K562 (cell line): ENCODE data around the gene LDB2. TPM values are rescaled to one million over a fixed set of nuclear protein-coding genes. Genes with fewer than 3 reads are reported as not detected.

ENCODE experiments used
- ATAC-seq: fragments of 200-7000 bp; cut with Tn5 transposase; 3 replicates; pipeline ENCODE4 v1.9.1; 2020; ENCODE audit warnings: moderate library complexity
- BruUV-seq: library from RNA; stranded (reverse); fragments of 400-500 nt; replicated peaks from 2 replicates; lab custom pipeline; 2021; lab: Mats Ljungman, UMichigan
- CTCF ChIA-PET: fragments of 300-600 bp; formaldehyde crosslinking; extraction: SDS; loops from one replicate; lab custom pipeline; 2021; ENCODE audit warnings: low intra/inter-chr PET ratio; lab: Yijun Ruan, JAX
- POLR2A ChIA-PET: fragments of 300-600, 350-650 bp; sonication (Branson Sonifier 250); formaldehyde crosslinking; extraction: SDS; loops from one replicate; lab custom pipeline; 2021; ENCODE audit warnings: antibody characterized with exemption, inconsistent platforms; lab: Yijun Ruan, JAX
- DNase-seq, 4 experiments: peaks; one replicate each; pipeline versions ENCODE4 v3.0.0 to v3.0.0-alpha.2; 2011 to 2018; ENCODE audit warnings: low spot score in 3 of 4, mixed read lengths in 3 of 4; ENCODE audit errors: extremely low read depth in 1 of 4
- FAIRE-seq: peaks from 2 replicates; lab custom pipeline; 2011; peaks lifted over from hg19 to GRCh38; lab: Jason Lieb, UNC
- H2AFZ ChIP-seq: 2 replicates; pipeline ENCODE4 v1.6.0; 2011; ENCODE audit warnings: low read depth, low read length, control low read depth, inconsistent platforms
- H3K27ac ChIP-seq: fragments of 200-600 bp; 3 replicates; pipeline ENCODE4 v1.8.0; 2011; ENCODE audit warnings: low read depth, mild to moderate bottlenecking, control low read depth, inconsistent platforms, low read length, moderate library complexity, mixed read lengths; ENCODE audit errors: extremely low read depth
- H3K27me3 ChIP-seq, 2 experiments: fragments of 300-600 bp in 1 of 2; 2 replicates in 1 of 2; 3 replicates in 1 of 2; pipeline versions ENCODE4 v1.6.0 to v1.8.0; 2011; ENCODE audit warnings: inconsistent platforms in 2 of 2, low read length in 2 of 2, mild to moderate bottlenecking in 1 of 2, mixed read lengths in 1 of 2, moderate library complexity in 1 of 2; ENCODE audit not compliant: control insufficient read depth in 2 of 2, insufficient read depth in 2 of 2
- H3K36me3 ChIP-seq: fragments of 300-600 bp; 3 replicates; pipeline ENCODE4 v1.8.0; 2011; ENCODE audit warnings: mild to moderate bottlenecking, low read length, inconsistent platforms; ENCODE audit not compliant: control insufficient read depth, insufficient read depth
- H3K4me1 ChIP-seq, 2 experiments: fragments of 200-600 bp in 1 of 2; replicated peaks in 1 of 2; 2 replicates in 1 of 2; 3 replicates in 1 of 2; pipeline versions ENCODE4 v1.5.1 to v1.8.0; 2011; ENCODE audit warnings: inconsistent platforms in 2 of 2, low read length in 2 of 2, mild to moderate bottlenecking in 1 of 2, mixed read lengths in 1 of 2, moderate library complexity in 1 of 2; ENCODE audit not compliant: control insufficient read depth in 2 of 2, insufficient read depth in 2 of 2
- H3K4me2 ChIP-seq: 2 replicates; pipeline ENCODE4 v1.6.1; 2011; ENCODE audit warnings: low read length, control low read depth, inconsistent platforms, mixed read lengths; ENCODE audit not compliant: insufficient read depth
- H3K4me3 ChIP-seq: fragments of 200-600 bp; sonication (generic), shearing (Covaris generic); 2 replicates; pipeline ENCODE4 v1.5.1; 2016; ENCODE audit warnings: control low read depth, inconsistent platforms
- H3K79me2 ChIP-seq: fragments of 200-600 bp; 3 replicates; pipeline ENCODE4 v1.8.0; 2011; ENCODE audit warnings: low read length, inconsistent platforms; ENCODE audit not compliant: control insufficient read depth, insufficient read depth
- H3K9ac ChIP-seq, 2 experiments: 2 replicates each; pipeline versions ENCODE4 v1.6.0 to v1.6.1; 2011; ENCODE audit warnings: low read depth in 2 of 2, low read length in 2 of 2, control low read depth in 1 of 2, inconsistent platforms in 1 of 2, mild to moderate bottlenecking in 1 of 2, mixed read lengths in 1 of 2; ENCODE audit not compliant: insufficient read depth in 1 of 2
- H3K9me1 ChIP-seq: one replicate; pipeline ENCODE4 v1.6.0; 2011; ENCODE audit warnings: inconsistent platforms, mild to moderate bottlenecking, low read length, moderate library complexity; ENCODE audit not compliant: control insufficient read depth, insufficient read depth
- H3K9me3 ChIP-seq: replicated peaks from 2 replicates; pipeline ENCODE4 v1.5.1; 2011; ENCODE audit warnings: low read depth, low read length, inconsistent platforms; ENCODE audit not compliant: control insufficient read depth, insufficient read depth
- H4K20me1 ChIP-seq: replicated peaks from 2 replicates; pipeline ENCODE4 v1.6.1; 2011; ENCODE audit warnings: low read length, inconsistent platforms, mixed read lengths; ENCODE audit not compliant: control insufficient read depth, insufficient read depth
- CAMTA2 ChIP-seq: fragments of 250-450 bp; sonication (Bioruptor Pico); conservative IDR thresholded peaks from 2 replicates; pipeline ENCODE4 v1.5.1; 2022
- MCM3 ChIP-seq: fragments of 450-650 bp; IDR thresholded peaks from 2 replicates; pipeline ENCODE4 v1.6.1; 2016
- MTF1 ChIP-seq: fragments of 250-450 bp; sonication (Bioruptor Pico); IDR thresholded peaks from 2 replicates; pipeline ENCODE4 v1.9.0; 2021; ENCODE audit warnings: moderate library complexity, mild to moderate bottlenecking, inconsistent platforms, borderline replicate concordance
- NFE2L1 ChIP-seq: fragments of 450-650 bp; IDR thresholded peaks from 2 replicates; pipeline ENCODE4 v1.6.1; 2016; ENCODE audit warnings: missing genetic modification characterization, low read depth, mild to moderate bottlenecking, missing compliant biosample characterization, moderate library complexity, borderline replicate concordance
- PTBP1 ChIP-seq: fragments of 200-400 bp; formaldehyde crosslinking; IDR thresholded peaks from 2 replicates; pipeline ENCODE4 v1.6.1; 2017; ENCODE audit warnings: low read depth, low read length
- RBFOX2 ChIP-seq: fragments of 200-400 bp; formaldehyde crosslinking; IDR thresholded peaks from 2 replicates; pipeline ENCODE4 v1.6.1; 2017; ENCODE audit warnings: low read depth, mild to moderate bottlenecking, low read length, moderate library complexity
- SAFB2 ChIP-seq: fragments of 200-400 bp; formaldehyde crosslinking; IDR thresholded peaks from 2 replicates; pipeline ENCODE4 v1.6.1; 2018; ENCODE audit warnings: borderline replicate concordance, low read length, low read depth, moderate library complexity; ENCODE audit not compliant: severe bottlenecking
- SP1 ChIP-seq: sonication (generic); formaldehyde crosslinking; IDR thresholded peaks from 2 replicates; pipeline ENCODE4 v1.8.1; 2022; ENCODE audit warnings: mild to moderate bottlenecking, missing genetic modification reagents
- TBP ChIP-seq: optimal IDR thresholded peaks from 2 replicates; pipeline ENCODE3; 2011; ENCODE audit warnings: low read depth, low read length, improper control_type of control experiment
- TFAM ChIP-seq: fragments of 250-450 bp; sonication (Bioruptor Pico); conservative IDR thresholded peaks from 2 replicates; pipeline ENCODE4 v1.5.0; 2021; ENCODE audit warnings: mild to moderate bottlenecking, moderate library complexity
- WGBS: fragments of 100-300 bp; shearing (Covaris generic); methylation state at CpG from one replicate; pipeline ENCODE4 v1.1.6; 2016; ENCODE audit warnings: low coverage, mixed read lengths; ENCODE audit not compliant: insufficient coverage; ENCODE audit errors: missing lambda C conversion rate; 5-methylcytosine and 5-hydroxymethylcytosine counted together
- in situ Hi-C: fragments of 300-500 bp; cut with MboI; formaldehyde crosslinking; loops from 4 replicates; pipeline ENCODE4 v1.15.0; 2018; ENCODE audit warnings: inconsistent platforms, mixed read lengths
- intact Hi-C: fragments of 100-400 bp; cut with micrococcal nuclease; formaldehyde crosslinking; loops from 2 replicates; pipeline ENCODE4 v1.14.2; 2022
- polyA plus RNA-seq, 8 experiments: library from polyadenylated mRNA; depleted of rRNA in 4 of 8; stranded (reverse) in 5 of 8; unstranded in 3 of 8; fragments of >200 nt; fragmentation: Nextera tagmentation in 2 of 8; fragmentation: Illumina TruSeq in 1 of 8; extraction: Ambion mirVana in 2 of 8; extraction: Trizol in 1 of 8; gene quantifications; 2 replicates each; pipeline versions ENCODE4 v1.2.1 to v1.2.3, GENCODE V29; 2011 to 2014; ENCODE audit warnings: inconsistent platforms in 1 of 8, missing spikeins in 1 of 8
- total RNA-seq, 7 experiments: library from RNA; depleted of rRNA in 6 of 7; stranded (reverse); fragments of >200 nt in 6 of 7; fragmentation: Illumina TruSeq in 2 of 7; extraction: Trizol in 2 of 7; gene quantifications; 2 replicates each; pipeline versions ENCODE4 v1.2.1 to v1.2.3, GENCODE V29; 2011 to 2021; ENCODE audit warnings: low replicate concordance in 1 of 7
- TF ChIP-seq, protein P1 (sequence below): conservative IDR thresholded peaks from 2 replicates; pipeline ENCODE4 v1.6.1; 2011; ENCODE audit warnings: low read depth, mild to moderate bottlenecking, low read length; ENCODE audit not compliant: control insufficient read depth
- TF ChIP-seq, protein P2 (sequence below): fragments of 250-450 bp; sonication (Bioruptor Pico); IDR thresholded peaks from 2 replicates; pipeline ENCODE4 v1.5.0; 2021; ENCODE audit warnings: mild to moderate bottlenecking, moderate library complexity
- TF ChIP-seq, protein P3 (sequence below): sonication (generic); formaldehyde crosslinking; IDR thresholded peaks from 2 replicates; pipeline ENCODE4 v1.8.0; 2023; ENCODE audit warnings: missing genetic modification reagents, mild to moderate bottlenecking, borderline replicate concordance

LDB2 gene
- total and polyA plus RNA-seq, 9 of the 15 experiments (the other 6 are each of a cell fraction or from before 2014, with no cell fraction given): 0.10 to 0.20 TPM; not detected in 7

DNA sequence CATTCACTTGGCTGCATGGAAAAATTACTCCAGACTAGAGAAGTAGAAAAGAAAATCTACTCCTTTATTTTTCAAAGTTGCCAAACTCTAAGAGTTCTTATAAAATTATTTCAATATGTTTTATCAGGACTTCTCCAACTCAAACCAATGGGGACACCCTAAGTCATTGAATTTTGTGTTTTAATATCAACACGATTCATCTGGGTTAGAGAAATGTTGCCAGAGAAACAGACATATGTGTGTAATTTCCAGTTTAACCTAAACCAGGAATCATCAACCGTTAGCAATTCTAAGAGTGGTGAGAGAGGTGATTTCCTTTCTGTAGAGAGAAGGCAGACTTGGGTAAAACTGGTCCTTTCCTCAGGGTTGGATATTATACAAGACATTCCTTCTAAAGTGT lies 291.8 kb downstream of the LDB2 start:
- no peak overlapping the region for H3K27ac ChIP-seq
- DNase-seq: no peak
- intact Hi-C loops: no loop called here
- no peak for ATAC-seq
- H3K9me1 ChIP-seq: no peaks in the 10 kb centered on the region
- no peak overlapping the region for H3K9ac ChIP-seq
- BruUV-seq: no TSS peak
- no peaks in the 10 kb centered on the region for H3K79me2 ChIP-seq
- H4K20me1 ChIP-seq: no peaks in the 10 kb centered on the region
- no peaks in the 10 kb centered on the region for H3K4me1 ChIP-seq
- ChIA-PET CTCF (interaction anchor here (0.6 kb wide), 1 partner anchor 32 kb away, joined by 3 read pairs; no protein-coding TSS in a partner anchor), POLR2A (interaction anchor here (0.7 kb wide), 1 partner anchor 883 kb away, joined by 3 read pairs; no protein-coding TSS in a partner anchor)
- no peaks in the 10 kb centered on the region for H3K9me3 ChIP-seq
- H2AFZ ChIP-seq: no peak overlapping the region
- no peak for FAIRE-seq
- H3K27me3 ChIP-seq: no peaks in the 10 kb centered on the region; a peak in 1 of 5 replicates
- TF ChIP-seq, protein P1, sequence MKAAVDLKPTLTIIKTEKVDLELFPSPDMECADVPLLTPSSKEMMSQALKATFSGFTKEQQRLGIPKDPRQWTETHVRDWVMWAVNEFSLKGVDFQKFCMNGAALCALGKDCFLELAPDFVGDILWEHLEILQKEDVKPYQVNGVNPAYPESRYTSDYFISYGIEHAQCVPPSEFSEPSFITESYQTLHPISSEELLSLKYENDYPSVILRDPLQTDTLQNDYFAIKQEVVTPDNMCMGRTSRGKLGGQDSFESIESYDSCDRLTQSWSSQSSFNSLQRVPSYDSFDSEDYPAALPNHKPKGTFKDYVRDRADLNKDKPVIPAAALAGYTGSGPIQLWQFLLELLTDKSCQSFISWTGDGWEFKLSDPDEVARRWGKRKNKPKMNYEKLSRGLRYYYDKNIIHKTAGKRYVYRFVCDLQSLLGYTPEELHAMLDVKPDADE: no peak
- TF ChIP-seq SAFB2: no peak
- TF ChIP-seq, protein P2, sequence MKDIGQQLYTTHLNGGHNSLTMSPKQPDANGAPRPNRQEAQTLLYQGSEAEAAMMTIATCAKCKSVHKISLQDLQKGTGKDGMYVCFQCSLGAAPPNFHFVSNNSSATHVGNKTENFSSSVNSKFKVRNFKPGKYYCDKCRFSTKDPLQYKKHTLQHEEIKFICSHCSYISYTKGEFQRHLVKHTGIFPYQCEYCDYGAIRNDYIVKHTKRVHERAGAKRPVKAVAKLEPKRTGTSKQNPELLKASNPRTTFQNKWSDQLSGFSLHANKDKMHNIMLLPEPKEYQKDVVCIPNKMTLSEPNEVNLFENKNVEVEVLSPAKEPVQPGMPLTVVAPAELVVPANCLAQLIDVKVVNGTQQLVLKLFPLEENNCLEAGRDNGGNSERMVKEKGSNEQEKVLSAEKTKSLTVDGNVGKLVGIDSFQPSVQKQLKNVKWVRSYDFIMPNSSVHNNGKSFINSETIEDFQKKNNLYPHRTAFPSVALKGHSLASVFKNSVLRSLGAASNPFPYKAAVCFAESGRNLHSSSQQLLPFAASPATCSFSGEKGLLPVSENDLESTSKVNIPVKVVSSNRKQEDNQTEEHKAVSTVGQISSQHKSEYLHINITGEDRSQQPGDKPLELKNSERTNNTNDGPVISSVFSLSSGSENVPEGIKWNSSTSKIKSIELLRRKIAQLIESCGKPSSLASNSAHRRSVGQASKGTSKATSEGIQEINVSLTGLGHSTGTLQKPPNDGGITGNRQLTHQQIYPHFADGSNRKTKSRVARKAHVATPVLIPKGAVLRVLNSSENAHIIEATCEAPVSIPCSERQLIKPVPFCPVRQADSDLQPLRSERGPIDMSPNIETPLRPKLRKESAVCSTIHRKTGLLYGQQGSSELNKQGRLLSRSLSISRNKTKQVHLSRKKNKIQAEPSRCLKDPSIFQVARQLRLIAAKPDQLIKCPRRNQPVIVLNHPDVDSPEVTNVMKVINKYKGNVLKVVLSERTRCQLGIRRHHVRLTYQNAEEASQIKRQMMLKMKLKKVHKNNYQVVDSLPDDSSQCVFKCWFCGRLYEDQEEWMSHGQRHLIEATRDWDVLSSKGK (CRISPR knock-in tag): no peak
- TF ChIP-seq MTF1: no peak
- TF ChIP-seq RBFOX2: no peak
- TF ChIP-seq CAMTA2 (CRISPR knock-in tag): no peak
- no peak for TF ChIP-seq NFE2L1 (tag)
- no peak for TF ChIP-seq MCM3
- no peak for TF ChIP-seq SP1 (CRISPR knock-in tag)
- TF ChIP-seq TBP: no peak
- no peak for TF ChIP-seq TFAM
- TF ChIP-seq, protein P3, sequence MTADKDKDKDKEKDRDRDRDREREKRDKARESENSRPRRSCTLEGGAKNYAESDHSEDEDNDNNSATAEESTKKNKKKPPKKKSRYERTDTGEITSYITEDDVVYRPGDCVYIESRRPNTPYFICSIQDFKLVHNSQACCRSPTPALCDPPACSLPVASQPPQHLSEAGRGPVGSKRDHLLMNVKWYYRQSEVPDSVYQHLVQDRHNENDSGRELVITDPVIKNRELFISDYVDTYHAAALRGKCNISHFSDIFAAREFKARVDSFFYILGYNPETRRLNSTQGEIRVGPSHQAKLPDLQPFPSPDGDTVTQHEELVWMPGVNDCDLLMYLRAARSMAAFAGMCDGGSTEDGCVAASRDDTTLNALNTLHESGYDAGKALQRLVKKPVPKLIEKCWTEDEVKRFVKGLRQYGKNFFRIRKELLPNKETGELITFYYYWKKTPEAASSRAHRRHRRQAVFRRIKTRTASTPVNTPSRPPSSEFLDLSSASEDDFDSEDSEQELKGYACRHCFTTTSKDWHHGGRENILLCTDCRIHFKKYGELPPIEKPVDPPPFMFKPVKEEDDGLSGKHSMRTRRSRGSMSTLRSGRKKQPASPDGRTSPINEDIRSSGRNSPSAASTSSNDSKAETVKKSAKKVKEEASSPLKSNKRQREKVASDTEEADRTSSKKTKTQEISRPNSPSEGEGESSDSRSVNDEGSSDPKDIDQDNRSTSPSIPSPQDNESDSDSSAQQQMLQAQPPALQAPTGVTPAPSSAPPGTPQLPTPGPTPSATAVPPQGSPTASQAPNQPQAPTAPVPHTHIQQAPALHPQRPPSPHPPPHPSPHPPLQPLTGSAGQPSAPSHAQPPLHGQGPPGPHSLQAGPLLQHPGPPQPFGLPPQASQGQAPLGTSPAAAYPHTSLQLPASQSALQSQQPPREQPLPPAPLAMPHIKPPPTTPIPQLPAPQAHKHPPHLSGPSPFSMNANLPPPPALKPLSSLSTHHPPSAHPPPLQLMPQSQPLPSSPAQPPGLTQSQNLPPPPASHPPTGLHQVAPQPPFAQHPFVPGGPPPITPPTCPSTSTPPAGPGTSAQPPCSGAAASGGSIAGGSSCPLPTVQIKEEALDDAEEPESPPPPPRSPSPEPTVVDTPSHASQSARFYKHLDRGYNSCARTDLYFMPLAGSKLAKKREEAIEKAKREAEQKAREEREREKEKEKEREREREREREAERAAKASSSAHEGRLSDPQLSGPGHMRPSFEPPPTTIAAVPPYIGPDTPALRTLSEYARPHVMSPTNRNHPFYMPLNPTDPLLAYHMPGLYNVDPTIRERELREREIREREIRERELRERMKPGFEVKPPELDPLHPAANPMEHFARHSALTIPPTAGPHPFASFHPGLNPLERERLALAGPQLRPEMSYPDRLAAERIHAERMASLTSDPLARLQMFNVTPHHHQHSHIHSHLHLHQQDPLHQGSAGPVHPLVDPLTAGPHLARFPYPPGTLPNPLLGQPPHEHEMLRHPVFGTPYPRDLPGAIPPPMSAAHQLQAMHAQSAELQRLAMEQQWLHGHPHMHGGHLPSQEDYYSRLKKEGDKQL (CRISPR knock-in tag): no peak
- TF ChIP-seq PTBP1: no peak
- in situ Hi-C loops: loop anchor here (10.0 kb wide), 1 partner anchor 468 kb away; no protein-coding TSS in a partner anchor
- no peak overlapping the region for H3K4me2 ChIP-seq
- H3K36me3 ChIP-seq: no peaks in the 10 kb centered on the region
- 0% methylated on average over 2 of the region's 2 CpGs for WGBS
- no peak overlapping the region for H3K4me3 ChIP-seq
